CD14-positive monocyte (primary cell): ENCODE data around the gene GPSM3. TPM values are rescaled to one million over a fixed set of nuclear protein-coding genes. Genes with fewer than 3 reads are reported as not detected.

ENCODE experiments used
- DNase-seq, 3 donors: peaks; one replicate each; pipeline ENCODE4 v3.0.0-alpha.2; 2011 to 2022
- H2AFZ ChIP-seq: 2 replicates; pipeline ENCODE4 v1.6.0; 2012; ENCODE audit warnings: mild to moderate bottlenecking, low read depth, low read length, inconsistent platforms; ENCODE audit not compliant: insufficient read depth, poor library complexity, severe bottlenecking
- H3K27ac ChIP-seq, 2 donors: 1 replicate in 1 of 2; 2 replicates in 1 of 2; pipeline ENCODE4 v1.5.1; 2012 to 2013; ENCODE audit warnings: low read length in 2 of 2, control low read depth in 1 of 2, inconsistent platforms in 1 of 2, low read depth in 1 of 2, mild to moderate bottlenecking in 1 of 2
- H3K27me3 ChIP-seq, 2 donors: one replicate each; pipeline versions ENCODE4 v1.6.0 to v1.6.1; 2011 to 2013; ENCODE audit warnings: low read length in 2 of 2; ENCODE audit not compliant: control insufficient read depth in 2 of 2, insufficient read depth in 2 of 2
- H3K36me3 ChIP-seq, 2 donors: replicated peaks in 1 of 2; 1 replicate in 1 of 2; 2 replicates in 1 of 2; pipeline versions ENCODE4 v1.5.1 to v1.6.1; 2012 to 2013; ENCODE audit warnings: low read length in 2 of 2, control low read depth in 1 of 2, inconsistent platforms in 1 of 2, mild to moderate bottlenecking in 1 of 2; ENCODE audit not compliant: insufficient read depth in 2 of 2, control insufficient read depth in 1 of 2
- H3K4me1 ChIP-seq, 2 donors: 1 replicate in 1 of 2; 2 replicates in 1 of 2; pipeline versions ENCODE4 v1.5.1 to v1.6.1; 2012 to 2013; ENCODE audit warnings: low read length in 2 of 2, control low read depth in 1 of 2, inconsistent platforms in 1 of 2, mild to moderate bottlenecking in 1 of 2, moderate library complexity in 1 of 2; ENCODE audit not compliant: insufficient read depth in 2 of 2, control insufficient read depth in 1 of 2
- H3K4me2 ChIP-seq: replicated peaks from 2 replicates; pipeline ENCODE3; 2012; ENCODE audit warnings: low read length, moderate library complexity, mild to moderate bottlenecking; ENCODE audit not compliant: poor library complexity, severe bottlenecking; ENCODE audit errors: extremely low read depth
- H3K4me3 ChIP-seq, 3 experiments: fragments of 200-600 bp in 1 of 3; sonication (generic) in 1 of 3; replicated peaks in 1 of 3; 1 replicate in 2 of 3; 2 replicates in 1 of 3; pipeline ENCODE4 v1.5.1; 2011 to 2013; ENCODE audit warnings: low read length in 3 of 3, mild to moderate bottlenecking in 3 of 3, control low read depth in 2 of 3, low read depth in 2 of 3, inconsistent platforms in 1 of 3, moderate library complexity in 1 of 3
- H3K79me2 ChIP-seq: 2 replicates; pipeline ENCODE4 v1.6.0; 2012; ENCODE audit warnings: mild to moderate bottlenecking, control low read depth, inconsistent platforms, low read length, moderate library complexity; ENCODE audit not compliant: insufficient read depth
- H3K9ac ChIP-seq: 2 replicates; pipeline ENCODE4 v1.6.0; 2017; ENCODE audit warnings: low read length, mild to moderate bottlenecking; ENCODE audit not compliant: insufficient read depth, poor library complexity, severe bottlenecking
- H3K9me3 ChIP-seq, 2 donors: replicated peaks in 1 of 2; 1 replicate in 1 of 2; 2 replicates in 1 of 2; pipeline versions ENCODE4 v1.5.1 to v1.6.1; 2012 to 2013; ENCODE audit warnings: low read length in 2 of 2, control low read depth in 1 of 2; ENCODE audit not compliant: control insufficient read depth in 1 of 2, insufficient read depth in 1 of 2
- H4K20me1 ChIP-seq: 2 replicates; pipeline ENCODE4 v1.6.0; 2012; ENCODE audit warnings: mild to moderate bottlenecking, low read length, control low read depth, moderate library complexity; ENCODE audit not compliant: insufficient read depth
- H3K27ac Mint-ChIP-seq, 7 donors: one replicate each; pipeline ENCODE4 v1.8.0; 2020; ENCODE audit warnings: mild to moderate bottlenecking in 7 of 7, mixed read lengths in 7 of 7, moderate library complexity in 6 of 7, inconsistent platforms in 2 of 7
- H3K27me3 Mint-ChIP-seq, 3 donors: one replicate each; pipeline ENCODE4 v1.8.0; 2021 to 2022; ENCODE audit warnings: low read depth in 3 of 3, mild to moderate bottlenecking in 3 of 3, mixed read lengths in 3 of 3, moderate library complexity in 3 of 3, inconsistent platforms in 1 of 3
- H3K36me3 Mint-ChIP-seq, 2 donors: one replicate each; pipeline ENCODE4 v1.8.0; 2020; ENCODE audit warnings: mixed read lengths in 2 of 2, inconsistent platforms in 1 of 2, mild to moderate bottlenecking in 1 of 2
- H3K4me1 Mint-ChIP-seq: one replicate; pipeline ENCODE4 v1.8.0; 2020; ENCODE audit warnings: mild to moderate bottlenecking, mixed read lengths
- H3K4me3 Mint-ChIP-seq, 2 donors: one replicate each; pipeline ENCODE4 v1.8.0; 2020; ENCODE audit warnings: mild to moderate bottlenecking in 2 of 2, mixed read lengths in 2 of 2, moderate library complexity in 1 of 2
- H3K9me3 Mint-ChIP-seq, 7 donors: one replicate each; pipeline ENCODE4 v1.8.0; 2020 to 2022; ENCODE audit warnings: mixed read lengths in 7 of 7, mild to moderate bottlenecking in 6 of 7, moderate library complexity in 6 of 7, inconsistent platforms in 2 of 7
- CTCF ChIP-seq: fragments of 200-600 bp; IDR thresholded peaks from one replicate; pipeline ENCODE4 v1.8.0; 2022; ENCODE audit warnings: antibody characterized with exemption, mild to moderate bottlenecking
- WGBS: methylation state at CpG from one replicate; pipeline ENCODE4 v1.1.5; 2013; ENCODE audit warnings: missing lambda C conversion rate; ENCODE audit not compliant: insufficient coverage; 5-methylcytosine and 5-hydroxymethylcytosine counted together
- intact Hi-C, 2 donors: fragments of 100-400 bp; cut with micrococcal nuclease; formaldehyde crosslinking; loops; one replicate each; pipeline versions ENCODE4 v1.15.0 to v1.15.1; 2023
- polyA plus RNA-seq, 3 donors: library from polyadenylated mRNA; depleted of rRNA in 1 of 3; unstranded in 2 of 3; stranded (reverse) in 1 of 3; fragments of 300-500 nt in 2 of 3; fragments of >200 nt in 1 of 3; fragmentation: Illumina TruSeq in 2 of 3; gene quantifications; 1 replicate in 2 of 3; 2 replicates in 1 of 3; pipeline ENCODE4 v1.2.3, GENCODE V29; 2012 to 2021

GPSM3 gene
- polyA plus RNA-seq, 3 donors, result 86.1 to 340 (median 101) TPM

- no peaks in the 10 kb centered on the region for H3K27me3 ChIP-seq
- no peaks in the 10 kb centered on the region for H3K36me3 ChIP-seq
- no peaks in the 10 kb centered on the region for H4K20me1 ChIP-seq
- H3K9me3 ChIP-seq, result no peaks in the 10 kb centered on the region
- H3K79me2 ChIP-seq, result no peaks in the 10 kb centered on the region
- H3K4me2 ChIP-seq, result no peak overlapping the region
- intact Hi-C loops, result no loop called here
- H3K27me3 Mint-ChIP-seq, result peaks cover 0 to 7% (median 2%) of the 10 kb centered on the region in 3 donors
- no peak for TF ChIP-seq CTCF
- no peak overlapping the region for H3K9ac ChIP-seq
- no peak for DNase-seq
- H3K4me1 Mint-ChIP-seq, result peaks cover 9% of the 10 kb centered on the region
- H2AFZ ChIP-seq, result no peak overlapping the region
- no peaks in the 10 kb centered on the region for H3K9me3 Mint-ChIP-seq
- H3K4me1 ChIP-seq, result no peaks in the 10 kb centered on the region
- no peak overlapping the region for H3K27ac ChIP-seq
- no peak overlapping the region for H3K4me3 Mint-ChIP-seq
- no peak overlapping the region for H3K4me3 ChIP-seq
- H3K36me3 Mint-ChIP-seq, result no peaks in the 10 kb centered on the region
- no peak overlapping the region for H3K27ac Mint-ChIP-seq
- WGBS, result 82% methylated on average over 2 of the region's 4 CpGs
Observed at GRCh38 chr6:32220021-32220420, 27.6 kb upstream of the GPSM3 start.

- H3K9me3 ChIP-seq, result no peaks in the 10 kb centered on the region
- H3K9ac ChIP-seq, result no peak overlapping the region
- no peak overlapping the region for H3K4me2 ChIP-seq
- 88% methylated on average over 7 of the region's 7 CpGs for WGBS
- Mint-ChIP-seq H3K9me3 (no peaks in the 10 kb centered on the region), H3K36me3 (no peaks in the 10 kb centered on the region), H3K4me1 (peaks cover 13% of the 10 kb centered on the region), H3K27me3 (peaks cover 0 to 7% (median 2%) of the 10 kb centered on the region in 3 donors), H3K4me3 (no peak overlapping the region), H3K27ac (no peak overlapping the region)
- no peaks in the 10 kb centered on the region for H3K4me1 ChIP-seq
- no peak overlapping the region for H3K4me3 ChIP-seq
- no peaks in the 10 kb centered on the region for H4K20me1 ChIP-seq
- no peak for TF ChIP-seq CTCF
- intact Hi-C loops, result no loop called here
- H2AFZ ChIP-seq, result no peak overlapping the region
- H3K79me2 ChIP-seq, result no peaks in the 10 kb centered on the region
- no peaks in the 10 kb centered on the region for H3K27me3 ChIP-seq
- no peak for DNase-seq
- H3K27ac ChIP-seq, result no peak overlapping the region
- H3K36me3 ChIP-seq, result no peaks in the 10 kb centered on the region
Observed at GRCh38 chr6:32218167-32218566, 25.7 kb upstream of the GPSM3 start.
